Measurements from ENCODE around the gene ABCF1. TPM values are rescaled to one million over a fixed set of nuclear protein-coding genes. Genes with fewer than 3 reads are reported as not detected.

Gene ABCF1
- total RNA-seq, 4 donors from 2014 or later: 22.3 to 34.7 (median 34.4) TPM

- no peak for TF ChIP-seq CTCF (IDR thresholded peaks at IDR 0.05; ENCODE audit: low read depth)
Measured at GRCh38 chr6:30583921-30584320, 12.7 kb downstream of the ABCF1 start.

- TF ChIP-seq CTCF (IDR thresholded peaks at IDR 0.05; ENCODE audit: low read depth): no peak
Measured at GRCh38 chr6:30589754-30590358, 18.6 kb downstream of the ABCF1 start.

DNA sequence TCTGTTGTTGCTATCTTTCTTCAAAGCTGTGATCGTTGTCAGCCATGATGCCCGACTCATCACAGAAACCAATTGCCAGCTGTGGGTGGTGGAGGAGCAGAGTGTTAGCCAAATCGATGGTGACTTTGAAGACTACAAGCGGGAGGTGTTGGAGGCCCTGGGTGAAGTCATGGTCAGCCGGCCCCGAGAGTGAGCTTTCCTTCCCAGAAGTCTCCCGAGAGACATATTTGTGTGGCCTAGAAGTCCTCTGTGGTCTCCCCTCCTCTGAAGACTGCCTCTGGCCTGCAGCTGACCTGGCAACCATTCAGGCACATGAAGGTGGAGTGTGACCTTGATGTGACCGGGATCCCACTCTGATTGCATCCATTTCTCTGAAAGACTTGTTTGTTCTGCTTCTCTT lies 19.3 kb downstream of the ABCF1 start:
- no peak for TF ChIP-seq CTCF (IDR thresholded peaks at IDR 0.05; ENCODE audit: low read depth)

- TF ChIP-seq CTCF (IDR thresholded peaks at IDR 0.05; ENCODE audit: low read depth): no peak
Measured at GRCh38 chr6:30591008-30591407, 19.8 kb downstream of the ABCF1 start.

DNA sequence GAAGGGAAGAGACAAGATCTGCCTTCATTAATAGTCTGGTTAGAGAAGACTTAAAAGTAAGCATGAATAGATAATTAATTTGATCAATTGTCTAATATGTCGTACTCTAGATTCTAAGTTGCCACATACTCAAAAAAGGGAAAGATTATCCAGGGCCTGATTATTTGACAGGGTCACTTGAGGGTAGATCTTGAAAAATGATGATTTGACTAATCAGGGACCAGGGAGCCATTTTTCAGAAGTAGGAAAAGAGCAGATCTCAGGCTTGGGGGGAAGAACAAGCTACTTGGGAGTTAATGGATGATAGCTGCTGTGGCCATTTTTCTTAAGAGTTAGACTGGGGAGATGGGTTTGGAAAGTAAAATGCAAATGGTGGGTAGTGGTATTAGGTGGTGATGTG lies 21.0 kb downstream of the ABCF1 start:
- TF ChIP-seq CTCF (IDR thresholded peaks at IDR 0.05; ENCODE audit: low read depth): no peak

- TF ChIP-seq CTCF (IDR thresholded peaks at IDR 0.05; ENCODE audit: low read depth): no peak
Measured at GRCh38 chr6:30598912-30599624, 27.8 kb downstream of the ABCF1 start.

DNA sequence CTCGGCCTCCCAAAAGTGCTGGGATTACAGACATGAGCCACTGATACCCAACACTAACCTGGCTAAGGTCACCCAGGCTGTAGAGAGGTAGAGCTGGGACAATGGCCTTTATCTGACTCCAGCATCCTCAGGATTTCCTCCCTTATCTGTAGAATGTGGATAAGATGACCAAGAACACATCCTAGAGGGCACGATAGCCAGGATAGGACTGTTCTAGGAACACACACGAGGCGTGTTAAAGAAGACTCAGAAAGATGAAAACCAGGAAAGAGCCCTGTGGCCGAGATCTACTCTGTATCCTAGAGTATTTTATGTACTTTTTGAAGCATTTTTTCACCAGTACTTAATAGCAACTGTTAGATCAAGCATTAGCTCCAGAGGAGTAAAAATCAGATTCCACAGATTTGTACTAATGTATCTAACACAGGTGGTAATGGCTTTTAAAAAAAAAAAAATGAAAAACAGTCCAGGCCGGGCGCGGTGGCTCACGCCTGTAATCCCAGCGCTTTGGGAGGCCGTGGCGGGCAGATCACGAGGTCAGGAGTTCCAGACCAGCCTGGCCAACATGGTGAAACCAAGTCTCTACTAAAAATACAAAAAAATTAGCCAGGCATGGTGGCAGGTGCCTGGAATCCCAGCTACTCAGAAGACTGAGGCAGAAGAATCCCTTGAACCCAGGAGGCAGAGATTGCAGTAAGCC lies 28.5 kb downstream of the ABCF1 start:
- TF ChIP-seq CTCF (IDR thresholded peaks at IDR 0.05; ENCODE audit: low read depth): no peak
